ENCODE data around the gene PRKCZ. TPM values are rescaled to one million over a fixed set of nuclear protein-coding genes. Genes with fewer than 3 reads are reported as not detected.

The PRKCZ gene
- polyA plus RNA-seq, 1 of the 3 experiments (the other 2 are of a cell fraction) = 24.2 TPM

- Histone ChIP-seq H3K4me1 (ENCODE audit: control insufficient read depth in 1 of 2, insufficient read depth in 2 of 2, low read depth in 1 of 2, low read length in 1 of 2) (no peaks in the 10 kb centered on the region), H3K4me3 (ENCODE audit: low read depth in 2 of 2, low read length in 1 of 2) (no peak overlapping the region), H3K9me3 (no peaks in the 10 kb centered on the region), H3K9ac (no peak overlapping the region), H2AFZ (ENCODE audit: low read depth) (no peak overlapping the region), H3K27me3 (ENCODE audit: insufficient read depth) (0 out of 2 replicates have a peak, but pooled peaks cover 7% of the 10 kb centered on the region), H3K36me3 (replicated peaks in 1 of 2; ENCODE audit: control insufficient read depth in 1 of 2, insufficient read depth in 2 of 2, low read length in 1 of 2) (no peaks in the 10 kb centered on the region), H3K9me2 (no peaks in the 10 kb centered on the region), H3K27ac (ENCODE audit: low read depth in 2 of 2, low read length in 1 of 2) (no peak overlapping the region), H3K79me2 (ENCODE audit: insufficient read depth) (no peaks in the 10 kb centered on the region), H3F3A (replicated peaks; ENCODE audit: insufficient read depth) (no peaks in the 10 kb centered on the region), H4K20me1 (ENCODE audit: insufficient read depth) (no peaks in the 10 kb centered on the region), H3K4me2 (no peak overlapping the region)
- ChIA-PET CTCF (interaction anchor here (0.7 to 1.8 kb wide), 4 partner anchors 9 to 100 kb away, joined by 3 to 8 read pairs (median 3); no protein-coding TSS in a partner anchor), POLR2A (no interaction called here)
- WGBS (ENCODE audit: low lambda C conversion rate) = 52% methylated on average over 21 of the region's 27 CpGs
- TF ChIP-seq TAF1 (IDR thresholded peaks at IDR 0.05; ENCODE audit: borderline replicate concordance, low read depth, low read length) (no peak), POLR2AphosphoS5 (IDR thresholded peaks at IDR 0.05; ENCODE audit: low read depth, low read length) (no peak), RFX5 (IDR thresholded peaks at IDR 0.05; ENCODE audit: low read length) (no peak), NRF1 (IDR thresholded peaks at IDR 0.05; ENCODE audit: low read depth, low read length) (no peak), RXRA (IDR thresholded peaks at IDR 0.05; ENCODE audit: borderline replicate concordance, low read depth) (no peak), MXI1 (IDR thresholded peaks at IDR 0.05; ENCODE audit: low read depth, low read length) (no peak), GABPA (IDR thresholded peaks at IDR 0.05; ENCODE audit: low read depth) (no peak), PBX3 (IDR thresholded peaks at IDR 0.05) (no peak), CHD2 (IDR thresholded peaks at IDR 0.05; ENCODE audit: low read length, partially characterized antibody) (no peak), JUND (IDR thresholded peaks at IDR 0.05) (no peak), FOXJ3 (CRISPR knock-in tag; IDR thresholded peaks at IDR 0.05) (no peak), NFIC (IDR thresholded peaks at IDR 0.05; ENCODE audit: borderline replicate concordance) (no peak), RCOR1 (IDR thresholded peaks at IDR 0.05; ENCODE audit: low read length) (no peak), REST (IDR thresholded peaks at IDR 0.05; ENCODE audit: low read depth, low read length) (no peak), EP300 (IDR thresholded peaks at IDR 0.05; ENCODE audit: borderline replicate concordance in 1 of 2, low read depth in 1 of 2, low read length in 1 of 2) (no peak)
- TF ChIP-seq, protein P1, sequence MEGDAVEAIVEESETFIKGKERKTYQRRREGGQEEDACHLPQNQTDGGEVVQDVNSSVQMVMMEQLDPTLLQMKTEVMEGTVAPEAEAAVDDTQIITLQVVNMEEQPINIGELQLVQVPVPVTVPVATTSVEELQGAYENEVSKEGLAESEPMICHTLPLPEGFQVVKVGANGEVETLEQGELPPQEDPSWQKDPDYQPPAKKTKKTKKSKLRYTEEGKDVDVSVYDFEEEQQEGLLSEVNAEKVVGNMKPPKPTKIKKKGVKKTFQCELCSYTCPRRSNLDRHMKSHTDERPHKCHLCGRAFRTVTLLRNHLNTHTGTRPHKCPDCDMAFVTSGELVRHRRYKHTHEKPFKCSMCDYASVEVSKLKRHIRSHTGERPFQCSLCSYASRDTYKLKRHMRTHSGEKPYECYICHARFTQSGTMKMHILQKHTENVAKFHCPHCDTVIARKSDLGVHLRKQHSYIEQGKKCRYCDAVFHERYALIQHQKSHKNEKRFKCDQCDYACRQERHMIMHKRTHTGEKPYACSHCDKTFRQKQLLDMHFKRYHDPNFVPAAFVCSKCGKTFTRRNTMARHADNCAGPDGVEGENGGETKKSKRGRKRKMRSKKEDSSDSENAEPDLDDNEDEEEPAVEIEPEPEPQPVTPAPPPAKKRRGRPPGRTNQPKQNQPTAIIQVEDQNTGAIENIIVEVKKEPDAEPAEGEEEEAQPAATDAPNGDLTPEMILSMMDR (IDR thresholded peaks at IDR 0.05) = no peak
- DNase-seq = no peak
Observed at GRCh38 chr1:2009101-2010053, 40.8 kb upstream of the PRKCZ start.

Data from SK-N-SH (cell line).